Fibroblast of lung (primary cell): ENCODE results near the gene MFAP4. TPM values are rescaled to one million over a fixed set of nuclear protein-coding genes. Genes with fewer than 3 reads are reported as not detected.

Experiments
- DNase-seq, 2 donors: peaks; one replicate each; pipeline versions ENCODE4 v3.0.0 to v3.0.0-alpha.2; 2010; ENCODE audit warnings: low read depth in 2 of 2
- H2AFZ ChIP-seq: 2 replicates; pipeline ENCODE4 v1.5.1; 2012; ENCODE audit warnings: low read length, control low read depth, inconsistent platforms
- H3K27ac ChIP-seq: 2 replicates; pipeline ENCODE4 v1.5.1; 2011; ENCODE audit warnings: low read length, control low read depth; ENCODE audit not compliant: insufficient read depth
- H3K27me3 ChIP-seq: 2 replicates; pipeline ENCODE4 v1.5.1; 2011; ENCODE audit warnings: mild to moderate bottlenecking, low read length; ENCODE audit not compliant: control insufficient read depth, insufficient read depth
- H3K36me3 ChIP-seq: 2 replicates; pipeline ENCODE4 v1.5.1; 2011; ENCODE audit warnings: low read length; ENCODE audit not compliant: control insufficient read depth, insufficient read depth
- H3K4me1 ChIP-seq: 2 replicates; pipeline ENCODE4 v1.5.1; 2011; ENCODE audit warnings: low read length; ENCODE audit not compliant: control insufficient read depth, insufficient read depth; ENCODE audit errors: extremely low read depth
- H3K4me2 ChIP-seq: 2 replicates; pipeline ENCODE4 v1.5.1; 2011; ENCODE audit warnings: low read length, control low read depth; ENCODE audit not compliant: insufficient read depth; ENCODE audit errors: extremely low read depth
- H3K4me3 ChIP-seq, 4 experiments: fragments of 200-600 bp in 1 of 4; sonication (generic) in 1 of 4; replicated peaks in 1 of 4; 2 replicates each; pipeline ENCODE4 v1.5.1; 2011 to 2016; ENCODE audit warnings: low read length in 4 of 4, low read depth in 3 of 4, mild to moderate bottlenecking in 3 of 4, control low read depth in 2 of 4, inconsistent platforms in 1 of 4, mixed read lengths in 1 of 4; ENCODE audit not compliant: insufficient read depth in 1 of 4; ENCODE audit errors: control extremely low read depth in 1 of 4
- H3K79me2 ChIP-seq: 2 replicates; pipeline ENCODE4 v1.5.1; 2012; ENCODE audit warnings: mild to moderate bottlenecking, low read length, inconsistent platforms; ENCODE audit not compliant: control insufficient read depth, insufficient read depth
- H3K9ac ChIP-seq: 2 replicates; pipeline ENCODE4 v1.5.1; 2011; ENCODE audit warnings: mild to moderate bottlenecking, low read length, control low read depth; ENCODE audit not compliant: insufficient read depth
- H3K9me3 ChIP-seq: 2 replicates; pipeline ENCODE4 v1.5.1; 2012; ENCODE audit warnings: low read depth, low read length; ENCODE audit not compliant: control insufficient read depth, insufficient read depth
- H4K20me1 ChIP-seq: 2 replicates; pipeline ENCODE4 v1.5.1; 2011; ENCODE audit warnings: low read length; ENCODE audit not compliant: control insufficient read depth, insufficient read depth; ENCODE audit errors: extremely low read depth
- EZH2 ChIP-seq: IDR thresholded peaks from 2 replicates; pipeline ENCODE4 v1.5.1; 2012; ENCODE audit warnings: low read length, control low read depth, mild to moderate bottlenecking; ENCODE audit errors: missing control alignments
- polyA plus RNA-seq, 2 donors: library from polyadenylated mRNA; depleted of rRNA in 1 of 2; stranded (reverse) in 1 of 2; unstranded in 1 of 2; fragments of >200 nt; gene quantifications; 2 replicates each; pipeline ENCODE4 v1.2.1, GENCODE V29; 2011 to 2012; ENCODE audit warnings: missing spikeins in 1 of 2
- total RNA-seq: library from RNA; depleted of rRNA; stranded (reverse); fragments of >200 nt; gene quantifications from 2 replicates; pipeline ENCODE4 v1.2.1, GENCODE V29; 2014
- TF ChIP-seq, protein P1 (sequence below), 2 donors: IDR thresholded peaks in 1 of 2; conservative IDR thresholded peaks in 1 of 2; 1 replicate in 1 of 2; 2 replicates in 1 of 2; pipeline ENCODE4 v1.5.1; 2011 to 2012; ENCODE audit warnings: low read length in 2 of 2, control low read depth in 1 of 2, inconsistent platforms in 1 of 2, low read depth in 1 of 2, mild to moderate bottlenecking in 1 of 2

Gene MFAP4
- total and polyA plus RNA-seq, 2 donors (not counting 1 experiment from before 2014, with no cell fraction given), result 53.3 to 81.3 TPM

DNA sequence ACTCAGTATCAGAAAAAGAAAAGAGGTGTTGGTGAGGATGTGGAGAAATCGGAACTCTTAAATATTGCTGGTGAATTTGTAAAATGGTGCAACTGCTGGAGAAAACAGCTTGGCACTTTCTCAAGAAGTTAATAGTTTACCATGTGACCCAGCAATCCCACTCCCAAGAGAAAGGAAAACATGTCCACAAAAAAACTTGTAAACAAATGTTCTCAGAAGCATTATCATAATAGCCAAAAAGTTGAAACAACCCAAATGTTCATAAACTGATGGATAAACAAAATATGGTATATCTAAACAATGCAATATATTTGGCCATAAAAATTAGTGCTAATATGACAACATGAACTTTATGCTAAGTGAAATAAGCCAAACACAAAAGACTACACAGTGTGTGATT is 11.3 kb downstream of the MFAP4 start:
- TF ChIP-seq EZH2, result no peak
- TF ChIP-seq, protein P1, sequence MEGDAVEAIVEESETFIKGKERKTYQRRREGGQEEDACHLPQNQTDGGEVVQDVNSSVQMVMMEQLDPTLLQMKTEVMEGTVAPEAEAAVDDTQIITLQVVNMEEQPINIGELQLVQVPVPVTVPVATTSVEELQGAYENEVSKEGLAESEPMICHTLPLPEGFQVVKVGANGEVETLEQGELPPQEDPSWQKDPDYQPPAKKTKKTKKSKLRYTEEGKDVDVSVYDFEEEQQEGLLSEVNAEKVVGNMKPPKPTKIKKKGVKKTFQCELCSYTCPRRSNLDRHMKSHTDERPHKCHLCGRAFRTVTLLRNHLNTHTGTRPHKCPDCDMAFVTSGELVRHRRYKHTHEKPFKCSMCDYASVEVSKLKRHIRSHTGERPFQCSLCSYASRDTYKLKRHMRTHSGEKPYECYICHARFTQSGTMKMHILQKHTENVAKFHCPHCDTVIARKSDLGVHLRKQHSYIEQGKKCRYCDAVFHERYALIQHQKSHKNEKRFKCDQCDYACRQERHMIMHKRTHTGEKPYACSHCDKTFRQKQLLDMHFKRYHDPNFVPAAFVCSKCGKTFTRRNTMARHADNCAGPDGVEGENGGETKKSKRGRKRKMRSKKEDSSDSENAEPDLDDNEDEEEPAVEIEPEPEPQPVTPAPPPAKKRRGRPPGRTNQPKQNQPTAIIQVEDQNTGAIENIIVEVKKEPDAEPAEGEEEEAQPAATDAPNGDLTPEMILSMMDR (conservative IDR thresholded peaks at IDR 0.05 in 1 of 2, IDR thresholded peaks at IDR 0.05 in 1 of 2; ENCODE audit: low read depth in 1 of 2, low read length in 2 of 2), result no peak
- no peaks in the 10 kb centered on the region for H3K27me3 ChIP-seq
- H2AFZ ChIP-seq, result no peak overlapping the region
- DNase-seq, result no peak
- H3K79me2 ChIP-seq, result peaks cover 19% of the 10 kb centered on the region
- peaks cover 10% of the 10 kb centered on the region for H3K36me3 ChIP-seq
- no peak overlapping the region for H3K9ac ChIP-seq
- no peaks in the 10 kb centered on the region for H3K9me3 ChIP-seq
- no peak overlapping the region for H3K27ac ChIP-seq
- no peaks in the 10 kb centered on the region for H4K20me1 ChIP-seq
- H3K4me1 ChIP-seq, result peaks cover 15% of the 10 kb centered on the region
- no peak overlapping the region for H3K4me3 ChIP-seq
- H3K4me2 ChIP-seq, result no peak overlapping the region

DNA sequence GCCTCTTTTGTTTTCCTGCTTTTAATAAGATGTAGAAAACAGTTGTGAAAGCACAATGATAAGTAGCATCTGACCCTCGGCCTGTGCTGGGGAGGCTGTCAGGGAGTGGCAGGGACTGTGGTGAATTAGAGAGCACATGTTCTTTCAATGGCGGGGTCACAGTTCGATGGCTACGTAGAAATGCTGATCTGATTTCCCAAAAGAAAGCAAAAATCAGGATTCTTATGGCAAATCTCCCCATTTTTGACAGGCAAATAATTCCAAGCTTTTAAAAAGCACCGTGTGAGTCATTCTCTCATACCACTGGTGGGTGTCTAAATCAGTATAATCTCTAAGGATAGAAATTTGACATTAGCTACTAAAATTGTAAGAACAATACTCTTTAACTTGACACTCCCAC is 12.9 kb downstream of the MFAP4 start:
- Histone ChIP-seq H3K4me1 (peaks cover 9% of the 10 kb centered on the region), H3K4me2 (no peak overlapping the region), H3K27ac (no peak overlapping the region), H4K20me1 (no peaks in the 10 kb centered on the region), H3K9ac (no peak overlapping the region), H2AFZ (no peak overlapping the region), H3K9me3 (no peaks in the 10 kb centered on the region), H3K4me3 (no peak overlapping the region), H3K79me2 (peaks cover 6% of the 10 kb centered on the region), H3K36me3 (no peaks in the 10 kb centered on the region), H3K27me3 (no peaks in the 10 kb centered on the region)
- TF ChIP-seq EZH2, result no peak
- TF ChIP-seq, protein P1 (conservative IDR thresholded peaks at IDR 0.05 in 1 of 2, IDR thresholded peaks at IDR 0.05 in 1 of 2; ENCODE audit: low read depth in 1 of 2, low read length in 2 of 2), result no peak
- no peak for DNase-seq

DNA sequence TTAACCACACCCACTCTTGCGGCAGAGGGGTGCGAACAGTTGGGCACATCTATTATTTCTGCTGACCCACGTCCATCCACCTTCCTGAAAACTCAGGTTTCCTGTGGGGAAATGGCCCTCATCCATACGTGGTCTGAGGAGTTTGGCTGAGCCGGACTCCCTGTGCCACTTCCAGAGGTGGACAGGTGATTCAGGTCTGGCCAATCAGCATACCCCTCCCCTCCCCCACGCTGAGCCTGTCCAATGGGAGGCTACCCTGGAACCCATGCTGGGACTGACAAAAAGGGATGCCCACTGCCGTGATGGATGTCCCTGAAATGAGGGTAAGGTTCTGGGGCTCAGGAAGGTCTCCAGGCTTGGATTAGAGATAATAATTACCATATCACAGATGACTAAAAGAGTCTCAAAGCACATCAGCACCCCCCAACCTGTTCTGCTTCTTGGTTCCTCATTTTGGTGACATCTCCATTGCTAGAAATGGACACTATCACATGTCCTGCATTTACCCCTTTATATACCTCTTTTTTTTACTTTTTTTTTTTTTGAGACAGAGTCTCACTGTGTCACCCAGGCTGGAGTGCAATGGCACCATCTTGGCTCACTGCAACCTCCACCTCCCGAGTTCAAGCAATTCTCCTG is 14.0 kb downstream of the MFAP4 start:
- Histone ChIP-seq H3K27me3 (no peaks in the 10 kb centered on the region), H3K9me3 (no peaks in the 10 kb centered on the region), H2AFZ (no peak overlapping the region), H3K27ac (no peak overlapping the region), H3K4me2 (no peak overlapping the region), H4K20me1 (no peaks in the 10 kb centered on the region), H3K9ac (no peak overlapping the region), H3K79me2 (no peaks in the 10 kb centered on the region), H3K4me3 (no peak overlapping the region), H3K36me3 (no peaks in the 10 kb centered on the region), H3K4me1 (peaks cover 9% of the 10 kb centered on the region)
- no peak for DNase-seq
- TF ChIP-seq, protein P1 (conservative IDR thresholded peaks at IDR 0.05 in 1 of 2, IDR thresholded peaks at IDR 0.05 in 1 of 2; ENCODE audit: low read depth in 1 of 2, low read length in 2 of 2), result no peak
- TF ChIP-seq EZH2, result no peak
